ENCODE data around the gene SNRNP48.

DNA sequence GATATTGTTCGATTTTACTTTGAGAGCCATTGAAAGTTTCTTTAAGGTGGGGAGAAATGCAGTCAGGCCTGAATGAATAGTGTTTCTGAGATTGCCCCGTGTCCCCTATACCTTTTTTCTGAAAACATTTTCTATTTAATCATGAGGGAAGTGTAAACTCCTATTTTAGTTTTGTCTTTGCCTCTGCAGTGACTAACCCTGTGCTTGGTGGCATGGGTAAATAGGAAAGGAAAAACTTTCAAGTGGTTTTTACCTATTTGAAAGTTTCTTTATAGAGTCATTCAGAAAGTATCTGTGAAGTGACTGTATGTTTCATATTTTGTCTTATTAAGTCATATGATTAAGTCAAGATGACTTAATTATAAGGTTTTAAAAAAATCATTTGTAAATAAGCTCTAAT lies 14.5 kb downstream of the SNRNP48 start:
- no peak for TF ChIP-seq CREB1 (CRISPR knock-in tag; IDR thresholded peaks at IDR 0.05)
- TF ChIP-seq, protein P1, sequence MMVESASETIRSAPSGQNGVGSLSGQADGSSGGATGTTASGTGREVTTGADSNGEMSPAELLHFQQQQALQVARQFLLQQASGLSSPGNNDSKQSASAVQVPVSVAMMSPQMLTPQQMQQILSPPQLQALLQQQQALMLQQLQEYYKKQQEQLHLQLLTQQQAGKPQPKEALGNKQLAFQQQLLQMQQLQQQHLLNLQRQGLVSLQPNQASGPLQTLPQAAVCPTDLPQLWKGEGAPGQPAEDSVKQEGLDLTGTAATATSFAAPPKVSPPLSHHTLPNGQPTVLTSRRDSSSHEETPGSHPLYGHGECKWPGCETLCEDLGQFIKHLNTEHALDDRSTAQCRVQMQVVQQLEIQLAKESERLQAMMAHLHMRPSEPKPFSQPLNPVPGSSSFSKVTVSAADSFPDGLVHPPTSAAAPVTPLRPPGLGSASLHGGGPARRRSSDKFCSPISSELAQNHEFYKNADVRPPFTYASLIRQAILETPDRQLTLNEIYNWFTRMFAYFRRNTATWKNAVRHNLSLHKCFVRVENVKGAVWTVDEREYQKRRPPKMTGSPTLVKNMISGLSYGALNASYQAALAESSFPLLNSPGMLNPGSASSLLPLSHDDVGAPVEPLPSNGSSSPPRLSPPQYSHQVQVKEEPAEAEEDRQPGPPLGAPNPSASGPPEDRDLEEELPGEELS (CRISPR knock-in tag; IDR thresholded peaks at IDR 0.05): no peak
- no peak for TF ChIP-seq ATF6 (CRISPR knock-in tag; IDR thresholded peaks at IDR 0.05)
- no peak for TF ChIP-seq CTCF (IDR thresholded peaks at IDR 0.05)
- no peak for TF ChIP-seq ZMAT4 (CRISPR knock-in tag; IDR thresholded peaks at IDR 0.05)
- no peak for TF ChIP-seq STAT6 (CRISPR knock-in tag; conservative IDR thresholded peaks at IDR 0.05; ENCODE audit: low read depth)
- no peak for TF ChIP-seq TCF7 (CRISPR knock-in tag; IDR thresholded peaks at IDR 0.05; ENCODE audit: low read depth)
- TF ChIP-seq TEAD4 (CRISPR knock-in tag; IDR thresholded peaks at IDR 0.05): no peak
- no peak for TF ChIP-seq SMAD3 (CRISPR knock-in tag; IDR thresholded peaks at IDR 0.05; ENCODE audit: borderline replicate concordance)
- no peak for TF ChIP-seq ZSCAN18 (CRISPR knock-in tag; IDR thresholded peaks at IDR 0.05)
- TF ChIP-seq ZNF423 (CRISPR knock-in tag; IDR thresholded peaks at IDR 0.05): no peak
- TF ChIP-seq NR2C2 (CRISPR knock-in tag; IDR thresholded peaks at IDR 0.05): no peak
- no peak for TF ChIP-seq ARID4B (CRISPR knock-in tag; IDR thresholded peaks at IDR 0.05; ENCODE audit: borderline replicate concordance)
- TF ChIP-seq, protein P2, sequence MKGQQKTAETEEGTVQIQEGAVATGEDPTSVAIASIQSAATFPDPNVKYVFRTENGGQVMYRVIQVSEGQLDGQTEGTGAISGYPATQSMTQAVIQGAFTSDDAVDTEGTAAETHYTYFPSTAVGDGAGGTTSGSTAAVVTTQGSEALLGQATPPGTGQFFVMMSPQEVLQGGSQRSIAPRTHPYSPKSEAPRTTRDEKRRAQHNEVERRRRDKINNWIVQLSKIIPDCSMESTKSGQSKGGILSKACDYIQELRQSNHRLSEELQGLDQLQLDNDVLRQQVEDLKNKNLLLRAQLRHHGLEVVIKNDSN (CRISPR knock-in tag; IDR thresholded peaks at IDR 0.05): no peak
